ENCODE results near the gene DAPK1. TPM values are rescaled to one million over a fixed set of nuclear protein-coding genes. Genes with fewer than 3 reads are reported as not detected.

Gene DAPK1
- total RNA-seq, 1 donor from 2014 or later, result 196 TPM

- TF ChIP-seq CTCF (IDR thresholded peaks at IDR 0.05), result no peak
- no peak for ATAC-seq
- intact Hi-C loops (cut with DNase I), result no loop called here
- no peak overlapping the region for H3K27ac ChIP-seq
- H3K27me3 ChIP-seq (ENCODE audit: low read depth), result no peaks in the 10 kb centered on the region
- no peaks in the 10 kb centered on the region for H3K9me3 ChIP-seq
- no peak for DNase-seq
- peaks cover 8% of the 10 kb centered on the region for H3K4me1 ChIP-seq
- no peaks in the 10 kb centered on the region for H3K36me3 ChIP-seq
- no peak overlapping the region for H3K4me3 ChIP-seq
Observed at GRCh38 chr9:87586731-87587355, 89.2 kb downstream of the DAPK1 start.

- TF ChIP-seq CTCF (IDR thresholded peaks at IDR 0.05), result no peak
- no peak for ATAC-seq
- H3K27ac ChIP-seq, result no peak overlapping the region
- peaks cover 9% of the 10 kb centered on the region for H3K4me1 ChIP-seq
- no peak for DNase-seq
- no peak overlapping the region for H3K4me3 ChIP-seq
- no peaks in the 10 kb centered on the region for H3K9me3 ChIP-seq
- H3K36me3 ChIP-seq, result no peaks in the 10 kb centered on the region
- intact Hi-C loops (cut with DNase I), result no loop called here
- no peaks in the 10 kb centered on the region for H3K27me3 ChIP-seq (ENCODE audit: low read depth)
Observed at GRCh38 chr9:87587356-87587745, 89.7 kb downstream of the DAPK1 start.

- H3K27ac ChIP-seq, result no peak overlapping the region
Observed at GRCh38 chr9:87587864-87588263, 90.2 kb downstream of the DAPK1 start.

DNA sequence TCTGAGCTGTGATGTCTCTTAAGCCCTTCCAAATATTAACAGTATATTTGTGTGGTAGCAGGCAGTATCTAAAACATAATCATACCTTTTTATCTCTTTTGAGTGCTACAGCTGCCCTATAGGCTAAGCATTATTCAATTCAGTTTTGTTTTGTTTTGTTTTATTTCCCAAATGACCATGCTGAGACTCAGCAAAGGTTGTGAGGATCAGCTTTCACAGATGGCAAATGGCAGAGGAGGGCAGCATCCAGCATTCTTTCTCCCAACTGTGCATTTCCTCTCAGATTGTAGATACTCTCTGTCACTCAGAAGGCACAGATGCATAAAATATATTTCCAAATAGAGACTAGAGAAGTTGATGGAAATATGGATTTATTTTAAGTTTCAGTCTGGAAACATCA is 90.7 kb downstream of the DAPK1 start:
- DNase-seq (no peak), ATAC-seq (no peak)
- no peak for TF ChIP-seq CTCF (IDR thresholded peaks at IDR 0.05)
- peaks cover 19% of the 10 kb centered on the region for H3K4me1 ChIP-seq
- no peak overlapping the region for H3K27ac ChIP-seq
- intact Hi-C loops (cut with DNase I), result no loop called here
- H3K27me3 ChIP-seq (ENCODE audit: low read depth), result no peaks in the 10 kb centered on the region
- H3K4me3 ChIP-seq, result no peak overlapping the region
- H3K9me3 ChIP-seq, result no peaks in the 10 kb centered on the region
- H3K36me3 ChIP-seq, result no peaks in the 10 kb centered on the region

More at GRCh38 chr9:87587864-87588263, 90.2 kb downstream of the DAPK1 start:
- no peak for DNase-seq
- no peak for TF ChIP-seq CTCF (IDR thresholded peaks at IDR 0.05)
- ATAC-seq, result no peak
- intact Hi-C loops (cut with DNase I), result no loop called here
- no peaks in the 10 kb centered on the region for H3K9me3 ChIP-seq
- no peaks in the 10 kb centered on the region for H3K27me3 ChIP-seq (ENCODE audit: low read depth)
- H3K4me3 ChIP-seq, result no peak overlapping the region
- H3K36me3 ChIP-seq, result no peaks in the 10 kb centered on the region
- peaks cover 14% of the 10 kb centered on the region for H3K4me1 ChIP-seq

GRCh38 chr9:87590996-87591395 is 93.3 kb downstream of the DAPK1 start:
- TF ChIP-seq CTCF (IDR thresholded peaks at IDR 0.05), result no peak
- no peak overlapping the region for H3K4me3 ChIP-seq
- no peak overlapping the region for H3K27ac ChIP-seq
- intact Hi-C loops (cut with DNase I), result no loop called here
- H3K4me1 ChIP-seq, result peaks cover 45% of the 10 kb centered on the region
- H3K9me3 ChIP-seq, result no peaks in the 10 kb centered on the region
- ATAC-seq (no peak), DNase-seq (no peak)
- no peaks in the 10 kb centered on the region for H3K27me3 ChIP-seq (ENCODE audit: low read depth)
- no peaks in the 10 kb centered on the region for H3K36me3 ChIP-seq
